ENCODE measurements around the gene HSH2D. TPM values are rescaled to one million over a fixed set of nuclear protein-coding genes. Genes with fewer than 3 reads are reported as not detected.

HSH2D gene
- total and polyA plus RNA-seq, 2 of the 13 experiments (the other 11 are each of a cell fraction or from before 2014, with no cell fraction given), result 0.69 to 3.2 TPM

- TF ChIP-seq, protein P1, sequence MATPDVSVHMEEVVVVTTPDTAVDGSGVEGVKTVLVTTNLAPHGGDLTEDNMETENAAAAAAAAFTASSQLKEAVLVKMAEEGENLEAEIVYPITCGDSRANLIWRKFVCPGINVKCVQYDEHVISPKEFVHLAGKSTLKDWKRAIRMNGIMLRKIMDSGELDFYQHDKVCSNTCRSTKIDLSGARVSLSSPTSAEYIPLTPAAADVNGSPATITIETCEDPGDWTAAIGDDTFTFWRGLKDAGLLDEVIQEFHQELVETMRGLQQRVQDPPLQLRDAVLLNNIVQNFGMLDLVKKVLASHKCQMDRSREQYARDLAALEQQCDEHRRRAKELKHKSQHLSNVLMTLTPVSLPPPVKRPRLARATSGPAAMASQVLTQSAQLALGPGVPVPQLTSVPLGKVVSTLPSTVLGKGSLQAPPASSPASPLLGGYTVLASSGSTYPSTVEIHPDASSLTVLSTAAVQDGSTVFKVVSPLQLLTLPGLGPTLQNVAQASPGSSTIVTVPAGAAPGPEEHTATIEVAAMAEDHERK (CRISPR knock-in tag; IDR thresholded peaks at IDR 0.05; ENCODE audit: low read depth), result no peak
- TF ChIP-seq ZNF337 (CRISPR knock-in tag; IDR thresholded peaks at IDR 0.05; ENCODE audit: borderline replicate concordance, low read depth) (peak; percentile 33; the same call in 1 of the 2 replicates), MNT (IDR thresholded peaks at IDR 0.05) (peak; percentile 26; the same call in 1 of the 2 replicates), HNRNPL (IDR thresholded peaks at IDR 0.05; ENCODE audit: low read depth, low read length) (no peak), RFXAP (CRISPR knock-in tag; IDR thresholded peaks at IDR 0.05; ENCODE audit: borderline replicate concordance) (0 out of 2 replicates have a peak, but pooled peaks have one; percentile 66), ZNF740 (CRISPR knock-in tag; IDR thresholded peaks at IDR 0.05) (no peak), ZNF672 (CRISPR knock-in tag; IDR thresholded peaks at IDR 0.05) (no peak), RELA (CRISPR knock-in tag; IDR thresholded peaks at IDR 0.05) (no peak), KIAA2018 (CRISPR knock-in tag; IDR thresholded peaks at IDR 0.05; ENCODE audit: borderline replicate concordance) (no peak), ZFY (CRISPR knock-in tag; IDR thresholded peaks at IDR 0.05) (peak; percentile 88)
- TF ChIP-seq, protein P2, sequence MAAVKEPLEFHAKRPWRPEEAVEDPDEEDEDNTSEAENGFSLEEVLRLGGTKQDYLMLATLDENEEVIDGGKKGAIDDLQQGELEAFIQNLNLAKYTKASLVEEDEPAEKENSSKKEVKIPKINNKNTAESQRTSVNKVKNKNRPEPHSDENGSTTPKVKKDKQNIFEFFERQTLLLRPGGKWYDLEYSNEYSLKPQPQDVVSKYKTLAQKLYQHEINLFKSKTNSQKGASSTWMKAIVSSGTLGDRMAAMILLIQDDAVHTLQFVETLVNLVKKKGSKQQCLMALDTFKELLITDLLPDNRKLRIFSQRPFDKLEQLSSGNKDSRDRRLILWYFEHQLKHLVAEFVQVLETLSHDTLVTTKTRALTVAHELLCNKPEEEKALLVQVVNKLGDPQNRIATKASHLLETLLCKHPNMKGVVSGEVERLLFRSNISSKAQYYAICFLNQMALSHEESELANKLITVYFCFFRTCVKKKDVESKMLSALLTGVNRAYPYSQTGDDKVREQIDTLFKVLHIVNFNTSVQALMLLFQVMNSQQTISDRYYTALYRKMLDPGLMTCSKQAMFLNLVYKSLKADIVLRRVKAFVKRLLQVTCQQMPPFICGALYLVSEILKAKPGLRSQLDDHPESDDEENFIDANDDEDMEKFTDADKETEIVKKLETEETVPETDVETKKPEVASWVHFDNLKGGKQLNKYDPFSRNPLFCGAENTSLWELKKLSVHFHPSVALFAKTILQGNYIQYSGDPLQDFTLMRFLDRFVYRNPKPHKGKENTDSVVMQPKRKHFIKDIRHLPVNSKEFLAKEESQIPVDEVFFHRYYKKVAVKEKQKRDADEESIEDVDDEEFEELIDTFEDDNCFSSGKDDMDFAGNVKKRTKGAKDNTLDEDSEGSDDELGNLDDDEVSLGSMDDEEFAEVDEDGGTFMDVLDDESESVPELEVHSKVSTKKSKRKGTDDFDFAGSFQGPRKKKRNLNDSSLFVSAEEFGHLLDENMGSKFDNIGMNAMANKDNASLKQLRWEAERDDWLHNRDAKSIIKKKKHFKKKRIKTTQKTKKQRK (IDR thresholded peaks at IDR 0.05; ENCODE audit: low read length), result no peak
Observed at GRCh38 chr19:16185123-16185767, 41.8 kb downstream of the HSH2D start, which contains the start of gene FAM32A (continued).
